GM18505 (cell line): ENCODE results near the gene SPATA16.

Experiments
- ATAC-seq: cut with Tn5 transposase; IDR thresholded peaks from one replicate; pipeline ENCODE4 v1.9.1; 2021; ENCODE audit not compliant: unreplicated experiment
- POLR2A ChIP-seq: IDR thresholded peaks from 4 replicates; pipeline ENCODE4 v1.6.1; 2011; ENCODE audit warnings: borderline replicate concordance; ENCODE audit not compliant: insufficient read depth, insufficient read length; ENCODE audit errors: extremely low read depth

Gene SPATA16

GRCh38 chr3:172855037-172855436 lies 286.0 kb downstream of the SPATA16 start:
- no peak for ATAC-seq
- TF ChIP-seq POLR2A: no peak

GRCh38 chr3:172853921-172854666 lies 286.9 kb downstream of the SPATA16 start:
- ATAC-seq: no peak
- no peak for TF ChIP-seq POLR2A

- TF ChIP-seq POLR2A: no peak
- no peak for ATAC-seq
These were observed 288.0 kb downstream of the SPATA16 start for GRCh38 chr3:172853005-172853404.

GRCh38 chr3:172848910-172849309 lies 292.1 kb downstream of the SPATA16 start:
- no peak for ATAC-seq
- TF ChIP-seq POLR2A: no peak

- ATAC-seq: no peak
- TF ChIP-seq POLR2A: no peak
These were observed 293.7 kb downstream of the SPATA16 start for GRCh38 chr3:172847292-172847691.

GRCh38 chr3:172846706-172847105 lies 294.3 kb downstream of the SPATA16 start:
- no peak for ATAC-seq
- no peak for TF ChIP-seq POLR2A

- TF ChIP-seq POLR2A: no peak
- ATAC-seq: peak; percentile 72
These were observed 294.9 kb downstream of the SPATA16 start for GRCh38 chr3:172846103-172846561.

GRCh38 chr3:172844428-172844827 lies 296.6 kb downstream of the SPATA16 start:
- ATAC-seq: no peak
- TF ChIP-seq POLR2A: no peak

- no peak for ATAC-seq
- no peak for TF ChIP-seq POLR2A
These were observed 300.1 kb downstream of the SPATA16 start for GRCh38 chr3:172840913-172841312.

GRCh38 chr3:172840463-172840862 lies 300.6 kb downstream of the SPATA16 start:
- no peak for TF ChIP-seq POLR2A
- ATAC-seq: no peak

- no peak for TF ChIP-seq POLR2A
- no peak for ATAC-seq
These were observed 301.4 kb downstream of the SPATA16 start for GRCh38 chr3:172839679-172840078.
